NCI-H2081 treated with DMSO at 0.1 percent for 48 hours (cell line): ENCODE data around the gene KY.

Experiments used
- DNase-seq: peaks from one replicate; lab custom pipeline; 2025; lab: John Stamatoyannopoulos, UW

The KY gene

DNA sequence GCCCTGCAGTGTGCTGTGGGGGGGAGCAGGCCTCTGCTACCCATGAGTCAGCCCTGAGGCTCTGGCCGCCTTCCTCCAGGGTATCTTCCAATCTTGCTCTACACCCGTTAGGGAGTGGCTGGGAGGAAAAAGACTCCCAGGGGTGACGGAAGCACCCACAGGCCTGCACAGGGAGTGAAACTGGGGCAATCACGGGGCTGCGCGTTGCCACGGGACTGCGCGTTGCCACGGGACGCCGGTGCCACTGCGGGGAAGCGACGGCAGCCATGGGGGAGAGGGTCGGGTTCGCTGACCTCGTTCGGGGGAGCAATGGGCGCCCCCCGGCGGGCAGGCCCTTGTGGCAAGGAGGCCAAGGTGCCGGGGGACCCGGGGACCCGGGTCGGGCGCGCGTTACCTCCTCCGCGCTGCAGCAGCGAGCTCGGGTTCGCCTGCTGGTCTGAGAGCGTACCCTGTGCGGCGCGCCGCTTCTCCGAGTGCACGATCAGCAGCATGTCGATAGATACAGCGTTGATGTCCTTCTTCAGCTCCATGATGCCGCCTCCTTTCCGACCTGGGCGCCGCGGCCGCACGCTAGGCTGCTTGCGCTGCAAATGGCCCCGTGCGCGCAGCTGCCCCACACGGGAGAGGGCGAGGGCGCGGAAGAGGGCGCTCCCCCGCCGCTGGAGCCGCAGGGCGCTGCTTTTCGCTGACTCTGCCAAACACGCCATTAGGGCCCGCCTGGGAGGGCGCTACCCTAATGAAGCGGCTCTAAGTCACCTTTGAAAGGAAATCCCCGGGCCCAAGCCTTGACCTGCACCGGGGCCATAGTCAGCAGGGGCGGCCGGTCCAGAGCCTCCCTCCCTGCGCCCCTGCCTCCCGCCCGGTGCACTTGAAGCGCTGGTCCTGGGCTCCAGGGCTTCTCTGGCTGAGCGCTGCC, at the start of gene KY:
KY (minus strand) TSS at position 592 of the 916 bp plus-strand sequence; CDS start at position 530, 62 bp downstream.
- DNase-seq = no peak

DNA sequence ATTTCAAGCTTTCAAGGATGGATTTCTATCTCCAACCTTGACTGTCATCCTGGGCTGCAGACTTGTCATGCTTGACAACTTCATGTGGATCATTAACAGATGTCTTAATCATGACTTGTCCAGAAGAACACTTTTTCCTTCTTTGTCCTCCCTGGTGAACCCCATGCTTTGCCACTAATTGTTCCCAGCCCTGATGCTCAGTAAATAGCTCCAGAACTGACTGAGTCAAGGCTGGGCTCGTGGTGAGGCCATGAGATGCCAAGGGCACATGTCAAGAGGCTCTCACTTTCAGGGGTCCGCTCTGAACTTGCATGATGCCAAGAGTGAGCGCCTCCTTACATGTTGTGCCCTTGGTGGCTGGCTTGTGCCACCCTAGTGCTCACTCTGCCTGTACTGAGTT, 48.9 kb upstream of the KY start:
- no peak for DNase-seq

GRCh38 chr3:134699141-134699711, 48.4 kb upstream of the KY start:
- no peak for DNase-seq

GRCh38 chr3:134697830-134698689, 47.2 kb upstream of the KY start:
- no peak for DNase-seq

DNA sequence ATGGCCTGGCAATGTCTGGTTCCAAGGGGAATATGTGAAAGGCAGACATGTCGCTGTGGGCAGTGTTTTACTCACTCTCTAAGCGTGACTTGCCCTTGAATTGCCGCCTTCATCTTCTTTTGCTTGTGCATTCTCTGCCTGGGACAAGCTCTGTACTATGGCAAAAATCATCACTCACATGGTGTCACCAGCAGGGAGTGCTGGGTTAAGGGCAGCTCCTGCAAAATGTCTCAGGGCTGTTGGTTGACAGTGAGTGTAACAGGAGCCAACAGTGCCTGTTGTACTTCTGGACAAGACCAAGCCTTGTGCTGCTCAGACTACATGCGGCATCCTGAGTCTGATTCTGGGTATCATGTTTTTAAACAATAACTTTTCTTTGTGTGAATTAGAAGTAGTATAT, 45.3 kb upstream of the KY start:
- DNase-seq = no peak

DNA sequence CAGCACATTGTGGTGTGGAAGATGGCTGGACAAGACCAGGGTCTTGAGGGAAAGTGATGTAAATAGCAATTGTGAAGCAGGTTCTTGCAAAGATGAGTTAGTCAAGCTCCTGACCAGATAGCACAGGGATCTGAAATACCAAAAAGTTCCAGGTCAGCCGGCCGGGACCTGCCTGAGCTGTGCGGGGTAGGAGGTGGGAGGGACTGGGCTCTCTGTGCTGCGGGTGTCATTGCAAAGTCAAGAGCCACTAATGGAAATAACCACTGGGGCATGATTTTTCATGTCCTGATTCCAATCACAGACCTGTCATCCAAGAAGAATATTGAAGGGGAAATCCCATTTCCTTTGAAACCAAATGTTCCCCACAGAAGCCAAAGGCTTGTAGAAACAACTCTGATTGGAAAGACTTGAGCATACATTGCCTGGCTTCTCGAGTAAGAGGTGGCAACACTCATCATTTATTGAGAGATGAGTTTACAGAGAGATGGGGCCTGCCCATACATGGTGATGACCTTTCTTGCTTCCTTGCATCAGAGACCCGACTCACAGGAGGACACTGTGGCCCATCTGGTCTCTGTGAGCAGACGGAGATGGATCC, 44.2 kb upstream of the KY start:
- DNase-seq = no peak

GRCh38 chr3:134694466-134694865, 43.6 kb upstream of the KY start:
- no peak for DNase-seq

GRCh38 chr3:134693804-134694203, 43.0 kb upstream of the KY start:
- no peak for DNase-seq

- DNase-seq = no peak
These were observed 42.4 kb upstream of the KY start for GRCh38 chr3:134693226-134693625.

DNA sequence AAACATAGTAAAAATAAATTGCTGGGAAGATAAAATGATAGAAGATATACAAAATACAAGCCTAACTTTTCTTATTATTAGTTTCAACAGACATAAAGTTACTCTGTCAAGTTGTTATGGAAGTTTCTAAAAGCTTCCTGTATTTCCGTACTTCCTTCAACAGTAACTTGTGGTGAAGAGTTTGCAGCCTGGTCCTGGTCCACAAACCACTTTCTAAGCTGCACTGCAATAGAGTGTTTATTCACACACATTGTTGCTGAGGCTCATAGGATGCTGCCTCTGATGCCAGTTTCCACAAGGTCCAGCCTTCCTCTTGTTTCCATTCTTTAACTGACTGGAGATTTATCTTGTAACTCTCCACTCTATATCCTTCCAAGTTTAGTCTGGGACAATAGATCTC, 39.4 kb upstream of the KY start:
- no peak for DNase-seq

DNA sequence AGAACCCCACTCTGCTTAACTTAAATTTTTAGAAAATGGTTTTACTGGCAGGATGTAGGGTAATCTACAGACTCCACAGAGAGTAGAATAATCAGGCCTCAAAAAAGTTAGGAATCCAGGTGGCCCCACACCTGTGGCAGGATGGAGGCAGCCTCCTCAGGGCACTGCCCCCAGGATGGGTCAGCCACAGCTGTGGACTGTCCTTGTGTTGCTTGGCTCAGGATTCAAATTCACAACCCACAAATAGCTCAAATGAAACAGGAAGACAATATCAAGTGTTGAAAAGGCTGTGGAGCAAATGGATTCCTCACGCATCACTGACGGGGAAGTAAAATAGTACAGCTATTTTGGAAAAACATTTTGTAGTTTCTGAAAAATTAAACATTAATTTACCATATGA, 36.8 kb upstream of the KY start:
- no peak for DNase-seq

- DNase-seq = no peak
These were observed 35.3 kb upstream of the KY start for GRCh38 chr3:134685929-134686802.

GRCh38 chr3:134682196-134682880, 31.5 kb upstream of the KY start:
- no peak for DNase-seq

- no peak for DNase-seq
These were observed 30.7 kb upstream of the KY start for GRCh38 chr3:134681522-134681900.

- DNase-seq = no peak
These were observed 30.1 kb upstream of the KY start for GRCh38 chr3:134680796-134681521.

- no peak for DNase-seq
These were observed 27.1 kb upstream of the KY start for GRCh38 chr3:134677987-134678308.

GRCh38 chr3:134677196-134677986, 26.6 kb upstream of the KY start:
- DNase-seq = no peak

DNA sequence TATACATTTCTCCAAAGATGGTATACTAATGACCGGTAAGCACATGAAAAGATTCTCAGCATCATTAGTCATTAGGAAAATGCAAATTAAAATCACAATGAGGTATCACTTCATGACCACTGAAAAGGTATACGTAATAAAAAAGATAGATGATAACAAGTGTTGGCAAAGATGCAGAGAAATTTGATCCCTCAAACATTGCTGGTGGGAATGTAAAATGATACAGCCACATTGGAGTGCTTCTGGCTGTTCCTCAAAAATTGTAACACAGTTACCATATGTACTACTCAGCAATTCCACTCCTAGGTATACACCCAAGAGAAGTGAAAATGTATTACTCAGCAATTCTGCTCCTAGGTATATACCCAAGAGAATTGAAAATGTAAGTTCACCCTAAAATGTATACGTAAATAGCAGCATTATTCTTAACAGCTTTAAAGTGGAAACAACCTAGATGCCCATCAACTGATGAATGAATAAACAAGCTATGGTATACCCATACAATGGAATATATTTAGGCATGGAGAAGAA, 25.0 kb upstream of the KY start:
- DNase-seq = no peak

DNA sequence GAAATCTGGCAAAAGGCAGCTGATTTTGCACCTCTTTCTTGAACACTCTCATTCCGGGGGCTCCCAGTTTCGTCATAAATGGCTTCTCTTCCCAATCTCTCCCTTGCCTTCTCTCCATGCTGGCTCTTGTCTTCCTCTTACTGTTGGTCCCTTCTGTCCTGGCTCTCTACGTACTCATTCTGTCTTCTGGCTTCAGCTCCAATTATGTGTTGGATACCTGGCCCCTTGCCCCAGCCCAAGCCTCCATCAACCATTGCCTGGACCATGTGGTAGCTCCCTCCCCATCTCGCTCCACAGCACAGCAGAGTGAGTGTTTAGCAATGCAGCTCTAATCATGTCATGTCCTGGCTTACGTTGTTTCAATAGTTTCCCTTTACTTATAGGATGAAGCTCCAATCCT, 21.7 kb upstream of the KY start:
- no peak for DNase-seq
